ENCODE data around the gene CIDEC. TPM values are rescaled to one million over a fixed set of nuclear protein-coding genes. Genes with fewer than 3 reads are reported as not detected.

Gene CIDEC
- total and polyA plus RNA-seq, 2 experiments from 2014 or later = not detected

GRCh38 chr3:9902372-9903237, 22.6 kb upstream of the CIDEC start, which contains the start of gene IL17RE:
Gene IL17RE, plus strand, starts transcription at chr3:9902848. Its CDS starts 85 bp downstream, at chr3:9902933.
- Mint-ChIP-seq H3K4me1 (peaks cover 20% of the 10 kb centered on the region), H3K4me3 (peak within 1 kb of the TSS; percentile 35), H3K9me3 (no peaks in the 10 kb centered on the region), H3K27me3 (ENCODE audit: insufficient read depth, low read depth, poor library complexity) (peaks cover 13% of the 10 kb centered on the region), H3K36me3 (ENCODE audit: low read depth) (no peaks in the 10 kb centered on the region; the same call in 2 of the 3 replicates), H3K27ac (no peak within 1 kb of the TSS)
- Histone ChIP-seq H3K4me1 (ENCODE audit: insufficient read depth) (peaks cover 17% of the 10 kb centered on the region), H3K27me3 (ENCODE audit: insufficient read depth) (no peaks in the 10 kb centered on the region), H3K27ac (ENCODE audit: low read depth) (no peak within 1 kb of the TSS), H3K4me3 (peak within 1 kb of the TSS; percentile 42), H3K36me3 (ENCODE audit: insufficient read depth) (no peaks in the 10 kb centered on the region), H3K9me2 (ENCODE audit: insufficient read depth) (no peaks in the 10 kb centered on the region), H3K79me2 (replicated peaks; ENCODE audit: insufficient read depth) (no peaks in the 10 kb centered on the region), H3F3A (replicated peaks; ENCODE audit: low read depth) (no peaks in the 10 kb centered on the region), H2AFZ (peak within 1 kb of the TSS; percentile 99), H3K4me2 (peak within 1 kb of the TSS; percentile 71), H4K20me1 (replicated peaks; ENCODE audit: insufficient read depth) (no peaks in the 10 kb centered on the region)
- DNase-seq (ENCODE audit: low spot score) (peak; percentile 55), ATAC-seq (peak; percentile 93)
- no peak for TF ChIP-seq REST (IDR thresholded peaks at IDR 0.05; ENCODE audit: unreplicated experiment)
- no peak for TF ChIP-seq NANOG (IDR thresholded peaks at IDR 0.05; ENCODE audit: borderline replicate concordance)
- TF ChIP-seq EZH2 (IDR thresholded peaks at IDR 0.05; ENCODE audit: low read depth, unreplicated experiment) = no peak
- no peak for TF ChIP-seq STAT1 (IDR thresholded peaks at IDR 0.05; ENCODE audit: unreplicated experiment)
- no peak for TF ChIP-seq CREB1 (CRISPR knock-in tag; IDR thresholded peaks at IDR 0.05; ENCODE audit: low read depth)
- TF ChIP-seq JUNB (IDR thresholded peaks at IDR 0.05; ENCODE audit: unreplicated experiment) = no peak
- TF ChIP-seq ZNF462 (CRISPR knock-in tag; IDR thresholded peaks at IDR 0.05) = no peak
- TF ChIP-seq CTCF (conservative IDR thresholded peaks at IDR 0.05; ENCODE audit: low read depth in 2 of 2) = no peak
- no peak for TF ChIP-seq ZNF114 (CRISPR knock-in tag; IDR thresholded peaks at IDR 0.05)
- no peak for TF ChIP-seq ETS1 (IDR thresholded peaks at IDR 0.05)
- no peak for TF ChIP-seq POLR2AphosphoS5 (IDR thresholded peaks at IDR 0.05; ENCODE audit: low read depth)
- TF ChIP-seq EZH2phosphoT487 (IDR thresholded peaks at IDR 0.05; ENCODE audit: unreplicated experiment) = no peak
- no peak for TF ChIP-seq ZNF331 (CRISPR knock-in tag; IDR thresholded peaks at IDR 0.05; ENCODE audit: low read depth)

All from GM23338 (cell line).